ENCODE results near the gene OR51V1.
"Not testable (repeated sequence)": the region's sequence is repeated elsewhere in the genome, so short reads cannot be mapped to it uniquely, and the experiment has no call there.

The OR51V1 gene

DNA sequence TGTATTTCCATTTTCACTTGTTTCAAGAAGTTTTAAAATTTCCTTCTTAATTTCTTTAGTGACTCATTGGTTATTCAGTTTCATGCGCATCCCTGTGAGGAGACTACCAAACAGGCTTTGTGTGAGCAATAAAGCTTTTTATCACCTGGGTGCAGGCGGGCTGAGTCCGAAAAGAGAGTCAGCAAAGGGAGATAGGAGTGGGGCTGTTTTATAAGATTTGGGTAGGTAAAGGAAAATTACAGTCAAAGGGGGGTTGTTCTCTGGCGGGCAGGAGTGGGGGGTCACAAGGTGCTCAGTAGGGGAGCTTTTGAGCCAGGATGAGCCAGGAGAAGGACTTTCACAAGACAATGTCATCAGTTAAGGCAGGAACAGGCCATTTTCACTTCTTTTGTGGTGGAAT, 40.3 kb downstream of the OR51V1 start:
- DNase-seq: not testable (repeated sequence)

DNA sequence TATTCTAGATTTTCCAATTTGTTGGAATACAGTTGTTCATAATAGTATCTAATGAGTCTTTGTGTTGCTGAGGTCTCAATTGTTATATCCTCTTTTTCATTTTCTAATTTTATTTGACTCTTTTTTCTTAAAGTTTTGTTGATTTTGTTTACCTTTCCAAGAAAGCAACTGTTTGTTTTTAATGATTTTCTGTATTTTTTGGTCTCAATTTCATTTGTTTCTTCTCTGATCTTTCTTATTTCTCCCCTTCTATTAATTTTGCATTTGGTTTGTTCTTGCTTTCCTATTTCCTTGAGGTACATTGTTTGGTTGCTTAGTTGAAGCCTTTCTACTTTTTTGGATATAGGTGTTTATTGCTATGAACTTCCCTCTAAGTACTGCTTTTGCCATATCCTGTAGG, 40.7 kb downstream of the OR51V1 start:
- no peak for DNase-seq

GRCh38 chr11:5154657-5155056, 45.8 kb downstream of the OR51V1 start, which contains the start of gene OR52A1:
TSS of gene OR52A1 (minus strand) at chr11:5154757. CDS start at chr11:5152369, 2,388 bp downstream.
- no peak for DNase-seq

GRCh38 chr11:5153574-5154431, 46.7 kb downstream of the OR51V1 start:
- DNase-seq: no peak

DNA sequence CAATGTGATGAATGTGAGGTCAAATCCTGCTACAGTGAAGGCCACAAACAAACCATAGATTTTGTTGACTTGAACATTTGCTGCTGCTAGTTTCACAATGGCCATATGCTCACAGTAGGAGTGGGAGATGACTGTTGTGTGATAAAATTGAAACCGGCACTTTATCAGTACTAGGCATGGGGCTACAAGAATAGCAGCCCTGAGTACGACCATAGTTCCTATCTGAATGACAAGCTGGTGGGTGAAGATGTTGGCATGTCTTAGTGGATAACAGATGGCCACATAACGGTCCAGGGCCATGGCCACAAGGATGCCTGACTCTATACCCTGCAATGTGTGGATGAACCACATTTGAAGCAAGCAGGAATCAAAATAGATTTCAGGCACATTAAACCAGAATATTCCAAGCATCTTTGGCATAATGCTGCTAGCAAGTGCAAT, 48.7 kb downstream of the OR51V1 start:
- no peak for DNase-seq

Data from bone marrow (tissue), 2 donors.